Neural progenitor cell (in vitro differentiated cells): ENCODE results near the gene FOXI1. TPM values are rescaled to one million over a fixed set of nuclear protein-coding genes. Genes with fewer than 3 reads are reported as not detected.

ENCODE experiments used
- DNase-seq: peaks from one replicate; pipeline ENCODE4 v3.0.0-alpha.2; 2016; ENCODE audit warnings: low spot score
- H2AFZ ChIP-seq: fragments of 200-600 bp; sonication (generic); replicated peaks from 2 replicates; pipeline ENCODE4 v1.6.1; 2016; ENCODE audit warnings: antibody characterized with exemption
- H3F3A ChIP-seq: fragments of 200-600 bp; sonication (generic); 2 replicates; pipeline ENCODE4 v1.6.1; 2016; ENCODE audit warnings: antibody characterized with exemption, low read depth
- H3K27ac ChIP-seq: fragments of 200-600 bp; sonication (generic); 2 replicates; pipeline ENCODE4 v1.5.1; 2016; ENCODE audit warnings: mild to moderate bottlenecking
- H3K27me3 ChIP-seq: fragments of 200-600 bp; sonication (generic); 2 replicates; pipeline ENCODE4 v1.6.1; 2016; ENCODE audit warnings: mild to moderate bottlenecking, moderate library complexity
- H3K36me3 ChIP-seq: fragments of 200-600 bp; sonication (generic); 2 replicates; pipeline ENCODE4 v1.5.1; 2016
- H3K4me1 ChIP-seq: fragments of 200-600 bp; sonication (generic); 2 replicates; pipeline ENCODE4 v1.6.1; 2016; ENCODE audit warnings: mixed run types
- H3K4me2 ChIP-seq: fragments of 200-600 bp; sonication (generic); 2 replicates; pipeline ENCODE4 v1.6.1; 2016
- H3K4me3 ChIP-seq: fragments of 200-600 bp; sonication (generic); 2 replicates; pipeline ENCODE4 v1.5.1; 2016
- H3K79me2 ChIP-seq: fragments of 200-600 bp; sonication (generic); 2 replicates; pipeline ENCODE4 v1.6.1; 2016; ENCODE audit warnings: low read depth
- H3K9ac ChIP-seq: fragments of 200-600 bp; sonication (generic); 2 replicates; pipeline ENCODE4 v1.6.1; 2016
- H3K9me3 ChIP-seq: fragments of 200-600 bp; sonication (generic); 2 replicates; pipeline ENCODE4 v1.5.1; 2016; ENCODE audit warnings: low read depth
- H4K20me1 ChIP-seq: fragments of 200-600 bp; sonication (generic); 2 replicates; pipeline ENCODE4 v1.6.1; 2016; ENCODE audit warnings: low read depth
- H3K27ac Mint-ChIP-seq: 3 replicates; pipeline ENCODE4 v1.8.0; 2021; ENCODE audit warnings: mixed read lengths
- H3K27me3 Mint-ChIP-seq: 2 replicates; pipeline ENCODE4 v1.8.0; 2022; ENCODE audit warnings: low read depth, mild to moderate bottlenecking, inconsistent platforms, moderate library complexity, mixed read lengths; ENCODE audit not compliant: insufficient read depth
- H3K36me3 Mint-ChIP-seq: 3 replicates; pipeline ENCODE4 v1.8.0; 2021; ENCODE audit warnings: mixed read lengths
- H3K4me1 Mint-ChIP-seq: 3 replicates; pipeline ENCODE4 v1.8.0; 2021; ENCODE audit warnings: mixed read lengths
- H3K4me3 Mint-ChIP-seq: 3 replicates; pipeline ENCODE4 v1.8.0; 2021; ENCODE audit warnings: mild to moderate bottlenecking, moderate library complexity, mixed read lengths
- H3K9me3 Mint-ChIP-seq: 3 replicates; pipeline ENCODE4 v1.8.0; 2020; ENCODE audit warnings: mixed read lengths
- CTCF ChIP-seq: fragments of 200-600 bp; sonication (generic); IDR thresholded peaks from 2 replicates; pipeline ENCODE4 v1.5.1; 2017; ENCODE audit warnings: antibody characterized with exemption, mild to moderate bottlenecking
- EZH2 ChIP-seq: fragments of 200-600 bp; sonication (generic); IDR thresholded peaks from 2 replicates; pipeline ENCODE4 v1.6.1; 2017; ENCODE audit warnings: antibody characterized with exemption, mild to moderate bottlenecking, moderate library complexity
- EZH2phosphoT487 ChIP-seq: fragments of 200-600 bp; sonication (generic); IDR thresholded peaks from 2 replicates; pipeline ENCODE4 v1.6.1; 2017; ENCODE audit warnings: antibody characterized with exemption
- total RNA-seq: library from RNA; depleted of rRNA; stranded (reverse); fragments of >200 nt; gene quantifications from 2 replicates; pipeline ENCODE4 v1.2.3, GENCODE V29; 2015; ENCODE audit warnings: low replicate concordance

FOXI1 gene
- total RNA-seq, 1 donor from 2014 or later, result not detected

GRCh38 chr5:170143091-170143490 is 37.4 kb downstream of the FOXI1 start:
- no peaks in the 10 kb centered on the region for H3K36me3 Mint-ChIP-seq
- H3K9me3 Mint-ChIP-seq, result no peaks in the 10 kb centered on the region
- no peak overlapping the region for H3K27ac Mint-ChIP-seq
- Histone ChIP-seq H3F3A (no peaks in the 10 kb centered on the region), H3K36me3 (no peaks in the 10 kb centered on the region), H3K27ac (no peak overlapping the region), H3K4me3 (no peak overlapping the region), H3K79me2 (no peaks in the 10 kb centered on the region), H3K4me1 (no peaks in the 10 kb centered on the region), H3K9ac (no peak overlapping the region), H4K20me1 (no peaks in the 10 kb centered on the region), H3K4me2 (no peak overlapping the region), H3K9me3 (no peaks in the 10 kb centered on the region), H2AFZ (no peak overlapping the region), H3K27me3 (no peaks in the 10 kb centered on the region)
- TF ChIP-seq EZH2phosphoT487 (no peak), CTCF (no peak), EZH2 (no peak)
- no peak overlapping the region for H3K4me3 Mint-ChIP-seq
- peaks cover 4% of the 10 kb centered on the region for H3K4me1 Mint-ChIP-seq
- peaks cover 3% of the 10 kb centered on the region for H3K27me3 Mint-ChIP-seq
- DNase-seq, result no peak

GRCh38 chr5:170143710-170144109 is 38.0 kb downstream of the FOXI1 start:
- Mint-ChIP-seq H3K4me3 (no peak overlapping the region), H3K27me3 (peaks cover 3% of the 10 kb centered on the region), H3K4me1 (peaks cover 5% of the 10 kb centered on the region), H3K9me3 (no peaks in the 10 kb centered on the region), H3K27ac (no peak overlapping the region), H3K36me3 (no peaks in the 10 kb centered on the region)
- no peak for TF ChIP-seq CTCF
- TF ChIP-seq EZH2phosphoT487, result no peak
- no peak for TF ChIP-seq EZH2
- Histone ChIP-seq H3K79me2 (no peaks in the 10 kb centered on the region), H3K36me3 (no peaks in the 10 kb centered on the region), H2AFZ (no peak overlapping the region), H3F3A (no peaks in the 10 kb centered on the region), H3K9ac (no peak overlapping the region), H3K9me3 (no peaks in the 10 kb centered on the region), H3K4me3 (no peak overlapping the region), H3K27ac (no peak overlapping the region), H3K4me2 (no peak overlapping the region), H3K4me1 (no peaks in the 10 kb centered on the region), H3K27me3 (no peaks in the 10 kb centered on the region), H4K20me1 (no peaks in the 10 kb centered on the region)
- no peak for DNase-seq

GRCh38 chr5:170144286-170145023 is 38.8 kb downstream of the FOXI1 start:
- H3K27me3 Mint-ChIP-seq, result peaks cover 3% of the 10 kb centered on the region
- no peak overlapping the region for H3K4me2 ChIP-seq
- no peak for DNase-seq

GRCh38 chr5:170145462-170145861 is 39.8 kb downstream of the FOXI1 start:
- TF ChIP-seq CTCF (no peak), EZH2 (no peak), EZH2phosphoT487 (no peak)
- H3K36me3 Mint-ChIP-seq, result no peaks in the 10 kb centered on the region
- no peak overlapping the region for H3K4me2 ChIP-seq

More at GRCh38 chr5:170144286-170145023, 38.8 kb downstream of the FOXI1 start:
- no peak overlapping the region for H3K4me3 ChIP-seq
- H3F3A ChIP-seq, result no peaks in the 10 kb centered on the region
- Mint-ChIP-seq H3K4me1 (peaks cover 9% of the 10 kb centered on the region), H3K4me3 (no peak overlapping the region), H3K27ac (no peak overlapping the region), H3K36me3 (no peaks in the 10 kb centered on the region), H3K9me3 (no peaks in the 10 kb centered on the region)
- H2AFZ ChIP-seq, result no peak overlapping the region
- no peaks in the 10 kb centered on the region for H3K9me3 ChIP-seq
- H3K36me3 ChIP-seq, result no peaks in the 10 kb centered on the region
- no peaks in the 10 kb centered on the region for H4K20me1 ChIP-seq
- no peaks in the 10 kb centered on the region for H3K79me2 ChIP-seq
- H3K27me3 ChIP-seq, result no peaks in the 10 kb centered on the region
- no peak overlapping the region for H3K27ac ChIP-seq
- no peaks in the 10 kb centered on the region for H3K4me1 ChIP-seq
- H3K9ac ChIP-seq, result no peak overlapping the region
- TF ChIP-seq EZH2 (no peak), EZH2phosphoT487 (no peak)

More at GRCh38 chr5:170145462-170145861, 39.8 kb downstream of the FOXI1 start:
- Mint-ChIP-seq H3K27ac (no peak overlapping the region), H3K9me3 (no peaks in the 10 kb centered on the region), H3K4me1 (peaks cover 9% of the 10 kb centered on the region), H3K27me3 (no peaks in the 10 kb centered on the region), H3K4me3 (no peak overlapping the region)
- no peak for DNase-seq
- no peaks in the 10 kb centered on the region for H3K27me3 ChIP-seq
- H4K20me1 ChIP-seq, result no peaks in the 10 kb centered on the region
- H3K9me3 ChIP-seq, result no peaks in the 10 kb centered on the region
- no peak overlapping the region for H2AFZ ChIP-seq
- no peak overlapping the region for H3K4me3 ChIP-seq
- H3K27ac ChIP-seq, result no peak overlapping the region
- H3K36me3 ChIP-seq, result no peaks in the 10 kb centered on the region
- no peak overlapping the region for H3K9ac ChIP-seq
- no peaks in the 10 kb centered on the region for H3K79me2 ChIP-seq
- H3F3A ChIP-seq, result no peaks in the 10 kb centered on the region
- H3K4me1 ChIP-seq, result no peaks in the 10 kb centered on the region
